Endothelial cell of umbilical vein (primary cell): Measurements from ENCODE around the gene CD248. TPM values are rescaled to one million over a fixed set of nuclear protein-coding genes. Genes with fewer than 3 reads are reported as not detected.

Experiments
- BruUV-seq: library from RNA; stranded (reverse); fragments of 400-500 nt; replicated peaks from 2 replicates; lab custom pipeline; 2021; lab: Mats Ljungman, UMichigan
- CTCF ChIA-PET: fragments of 300-600, 350-600 bp; sonication (Branson Sonifier 250); formaldehyde crosslinking; loops from one replicate; lab custom pipeline; 2021; ENCODE audit warnings: antibody characterized with exemption, inconsistent platforms; lab: Charles Lee
- POLR2A ChIA-PET: fragments of 300-600, 350-600 bp; sonication (Branson Sonifier 250); formaldehyde crosslinking; loops from one replicate; lab custom pipeline; 2021; ENCODE audit warnings: antibody characterized with exemption, inconsistent platforms; lab: Charles Lee
- DNase-seq: peaks from one replicate; pipeline ENCODE4 v3.0.0-alpha.2; 2011; ENCODE audit warnings: low read depth, low spot score
- FAIRE-seq: peaks from 2 replicates; lab custom pipeline; 2011; peaks lifted over from hg19 to GRCh38; lab: Jason Lieb, UNC
- H2AFZ ChIP-seq: 2 replicates; pipeline ENCODE4 v1.6.0; 2012; ENCODE audit warnings: low read depth, low read length, control low read depth, inconsistent platforms
- H3K27ac ChIP-seq: 2 replicates; pipeline ENCODE4 v1.5.1; 2011; ENCODE audit warnings: low read depth, mild to moderate bottlenecking, control low read depth, low read length, moderate library complexity; ENCODE audit not compliant: insufficient read depth
- H3K27me3 ChIP-seq, 2 experiments: 2 replicates each; pipeline versions ENCODE4 v1.6.0 to v1.6.1; 2011; ENCODE audit warnings: low read length in 2 of 2, mixed read lengths in 1 of 2; ENCODE audit not compliant: control insufficient read depth in 2 of 2, insufficient read depth in 2 of 2
- H3K36me3 ChIP-seq, 2 experiments: 2 replicates in 1 of 2; 3 replicates in 1 of 2; pipeline ENCODE4 v1.5.1; 2011; ENCODE audit warnings: low read length in 2 of 2, mild to moderate bottlenecking in 1 of 2, moderate library complexity in 1 of 2; ENCODE audit not compliant: control insufficient read depth in 2 of 2, insufficient read depth in 2 of 2; ENCODE audit errors: extremely low read depth in 1 of 2
- H3K4me1 ChIP-seq: 3 replicates; pipeline ENCODE4 v1.5.1; 2011; ENCODE audit warnings: mild to moderate bottlenecking, low read length; ENCODE audit not compliant: control insufficient read depth, insufficient read depth; ENCODE audit errors: extremely low read depth
- H3K4me2 ChIP-seq: 2 replicates; pipeline ENCODE4 v1.6.1; 2011; ENCODE audit warnings: low read length, control low read depth, mixed read lengths; ENCODE audit not compliant: insufficient read depth
- H3K4me3 ChIP-seq, 3 experiments: fragments of 200-600 bp in 1 of 3; sonication (generic), shearing (Covaris generic) in 1 of 3; replicated peaks in 1 of 3; 2 replicates each; pipeline ENCODE4 v1.5.1; 2011 to 2016; ENCODE audit warnings: control low read depth in 3 of 3, low read length in 3 of 3, mild to moderate bottlenecking in 2 of 3, inconsistent platforms in 1 of 3, low read depth in 1 of 3, moderate library complexity in 1 of 3; ENCODE audit not compliant: insufficient read depth in 1 of 3
- H3K79me2 ChIP-seq: 2 replicates; pipeline ENCODE4 v1.6.0; 2012; ENCODE audit warnings: low read length, inconsistent platforms; ENCODE audit not compliant: control insufficient read depth, insufficient read depth
- H3K9ac ChIP-seq: replicated peaks from 2 replicates; pipeline ENCODE3; 2011; ENCODE audit warnings: low read length, control low read depth; ENCODE audit not compliant: insufficient read depth; ENCODE audit errors: extremely low read depth
- H3K9me1 ChIP-seq: replicated peaks from 3 replicates; pipeline ENCODE4 v1.6.0; 2011; ENCODE audit warnings: mild to moderate bottlenecking, low read length; ENCODE audit not compliant: control insufficient read depth, insufficient read depth; ENCODE audit errors: extremely low read depth
- H3K9me3 ChIP-seq: replicated peaks from 2 replicates; pipeline ENCODE4 v1.5.1; 2012; ENCODE audit warnings: low read length, inconsistent platforms; ENCODE audit not compliant: control insufficient read depth, insufficient read depth
- H4K20me1 ChIP-seq: replicated peaks from 2 replicates; pipeline ENCODE3; 2011; ENCODE audit warnings: mild to moderate bottlenecking, low read length; ENCODE audit not compliant: control insufficient read depth, insufficient read depth; ENCODE audit errors: extremely low read depth
- EZH2 ChIP-seq: IDR thresholded peaks from 2 replicates; pipeline ENCODE4 v1.6.1; 2012; ENCODE audit warnings: borderline replicate concordance, low read depth, mild to moderate bottlenecking, moderate library complexity, low read length, inconsistent platforms; ENCODE audit not compliant: severe bottlenecking
- FOS ChIP-seq: IDR thresholded peaks from 2 replicates; pipeline ENCODE4 v1.6.1; 2011; ENCODE audit warnings: mild to moderate bottlenecking, low read length, moderate library complexity, borderline replicate concordance; ENCODE audit not compliant: insufficient read depth
- GATA2 ChIP-seq: IDR thresholded peaks from 2 replicates; pipeline ENCODE4 v1.7.0; 2011; ENCODE audit warnings: low read depth, mild to moderate bottlenecking, moderate library complexity, mixed read lengths, low read length; ENCODE audit not compliant: insufficient read length, insufficient read depth
- JUN ChIP-seq: IDR thresholded peaks from 2 replicates; pipeline ENCODE4 v1.6.1; 2011; ENCODE audit warnings: borderline replicate concordance, low read depth; ENCODE audit not compliant: insufficient read length, insufficient read depth
- MYC ChIP-seq: IDR thresholded peaks from one replicate; pipeline ENCODE4 v1.6.1; 2011; ENCODE audit warnings: mild to moderate bottlenecking, low read depth, low read length
- POLR2A ChIP-seq: IDR thresholded peaks from 2 replicates; pipeline ENCODE4 v1.6.1; 2012; ENCODE audit warnings: low read depth, mild to moderate bottlenecking, control low read depth, low read length
- POLR2AphosphoS5 ChIP-seq: IDR thresholded peaks from 2 replicates; pipeline ENCODE4 v1.6.1; 2012; ENCODE audit warnings: low read depth, mild to moderate bottlenecking, control low read depth, low read length, moderate library complexity; ENCODE audit not compliant: insufficient read depth
- dilution Hi-C: fragments of 300-500 bp; cut with MboI; formaldehyde crosslinking; loops from one replicate; pipeline ENCODE4 v1.15.0; 2019; ENCODE audit warnings: low sequenced_read_pairs; ENCODE audit not compliant: extremely low pct_ligation_motif_present
- intact Hi-C: fragments of 100-400 bp; cut with micrococcal nuclease; formaldehyde crosslinking; loops from one replicate; pipeline ENCODE4 v1.10.0; 2022
- polyA plus RNA-seq, 4 experiments: library from polyadenylated mRNA; depleted of rRNA in 3 of 4; stranded (reverse) in 3 of 4; unstranded in 1 of 4; fragments of >200 nt; gene quantifications; 2 replicates each; pipeline versions ENCODE4 v1.2.1 to v1.2.3, GENCODE V29; 2011 to 2012; ENCODE audit warnings: missing spikeins in 1 of 4
- total RNA-seq: library from RNA; stranded (reverse); gene quantifications from 2 replicates; pipeline ENCODE4 v1.2.3, GENCODE V29; 2021
- TF ChIP-seq, protein P1 (sequence below): IDR thresholded peaks from 2 replicates; pipeline ENCODE4 v1.6.1; 2011; ENCODE audit not compliant: insufficient read depth, insufficient read length
- TF ChIP-seq, protein P2 (sequence below), 2 donors: IDR thresholded peaks; 1 replicate in 1 of 2; 2 replicates in 1 of 2; pipeline ENCODE4 v1.5.1; 2011; ENCODE audit warnings: low read length in 2 of 2, mild to moderate bottlenecking in 2 of 2, moderate library complexity in 2 of 2, control low read depth in 1 of 2, inconsistent platforms in 1 of 2, low read depth in 1 of 2; ENCODE audit not compliant: insufficient read depth in 1 of 2; ENCODE audit errors: extremely low read depth in 1 of 2

The CD248 gene
- total and polyA plus RNA-seq, 2 donors (not counting 3 experiments of a cell fraction or from before 2014, with no cell fraction given): 0.10 TPM; not detected in 1

DNA sequence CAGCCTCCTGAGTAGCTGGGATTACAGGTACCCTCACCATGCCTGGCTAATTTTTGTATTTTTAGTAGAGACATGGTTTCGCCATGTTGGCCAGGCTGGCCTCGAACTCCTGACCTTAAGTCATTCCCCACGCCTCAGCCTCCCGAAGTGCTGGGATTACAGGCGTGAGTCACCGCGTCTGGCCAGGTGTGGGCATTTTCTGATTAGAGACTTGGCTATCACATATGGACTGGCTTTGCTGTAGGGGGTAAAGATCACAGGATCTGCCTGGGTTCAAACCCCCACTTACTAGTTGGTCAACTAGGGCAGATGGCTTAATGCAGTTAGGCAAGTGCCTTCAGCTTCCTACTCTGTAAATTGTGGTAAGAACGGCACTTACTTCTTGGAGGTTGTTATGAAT is 6.5 kb downstream of the CD248 start:
- intact Hi-C loops (loop anchor here (5.0 kb wide), 1 partner anchor 127 kb away; the partner anchor contains the start of gene MRPL11), dilution Hi-C loops (no loop called here)
- Histone ChIP-seq H3K27me3 (peaks cover 0 to 5% of the 10 kb centered on the region in 2 experiments), H3K36me3 (no peaks in the 10 kb centered on the region), H3K4me2 (no peak overlapping the region), H2AFZ (no peak overlapping the region), H3K9me3 (no peaks in the 10 kb centered on the region), H4K20me1 (no peaks in the 10 kb centered on the region), H3K9me1 (no peaks in the 10 kb centered on the region), H3K79me2 (no peaks in the 10 kb centered on the region), H3K9ac (no peak overlapping the region), H3K27ac (no peak overlapping the region), H3K4me1 (peaks cover 4% of the 10 kb centered on the region), H3K4me3 (no peak overlapping the region)
- DNase-seq: no peak
- no peak for FAIRE-seq
- ChIA-PET CTCF (interaction anchor here (1.5 to 9.5 kb wide), 4 partner anchors 10 to 75 kb away, joined by 4 to 225 read pairs (median 43); partner anchors contain the start of gene RIN1), POLR2A (no interaction called here)
- TF ChIP-seq POLR2A (no peak), MYC (no peak), FOS (no peak), POLR2AphosphoS5 (no peak), EZH2 (no peak), JUN (no peak), GATA2 (no peak)
- TF ChIP-seq, protein P1, sequence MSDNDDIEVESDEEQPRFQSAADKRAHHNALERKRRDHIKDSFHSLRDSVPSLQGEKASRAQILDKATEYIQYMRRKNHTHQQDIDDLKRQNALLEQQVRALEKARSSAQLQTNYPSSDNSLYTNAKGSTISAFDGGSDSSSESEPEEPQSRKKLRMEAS: no peak
- TF ChIP-seq, protein P2, sequence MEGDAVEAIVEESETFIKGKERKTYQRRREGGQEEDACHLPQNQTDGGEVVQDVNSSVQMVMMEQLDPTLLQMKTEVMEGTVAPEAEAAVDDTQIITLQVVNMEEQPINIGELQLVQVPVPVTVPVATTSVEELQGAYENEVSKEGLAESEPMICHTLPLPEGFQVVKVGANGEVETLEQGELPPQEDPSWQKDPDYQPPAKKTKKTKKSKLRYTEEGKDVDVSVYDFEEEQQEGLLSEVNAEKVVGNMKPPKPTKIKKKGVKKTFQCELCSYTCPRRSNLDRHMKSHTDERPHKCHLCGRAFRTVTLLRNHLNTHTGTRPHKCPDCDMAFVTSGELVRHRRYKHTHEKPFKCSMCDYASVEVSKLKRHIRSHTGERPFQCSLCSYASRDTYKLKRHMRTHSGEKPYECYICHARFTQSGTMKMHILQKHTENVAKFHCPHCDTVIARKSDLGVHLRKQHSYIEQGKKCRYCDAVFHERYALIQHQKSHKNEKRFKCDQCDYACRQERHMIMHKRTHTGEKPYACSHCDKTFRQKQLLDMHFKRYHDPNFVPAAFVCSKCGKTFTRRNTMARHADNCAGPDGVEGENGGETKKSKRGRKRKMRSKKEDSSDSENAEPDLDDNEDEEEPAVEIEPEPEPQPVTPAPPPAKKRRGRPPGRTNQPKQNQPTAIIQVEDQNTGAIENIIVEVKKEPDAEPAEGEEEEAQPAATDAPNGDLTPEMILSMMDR (IDR thresholded peaks at IDR 0.05; ENCODE audit: extremely low read depth in 1 of 2, insufficient read depth in 1 of 2, low read depth in 1 of 2, low read length in 2 of 2): no peak
- no TSS peak for BruUV-seq
